GM23338 (cell line): ENCODE results near the gene MAPK14.

ENCODE experiments used
- CREB1 ChIP-seq: fragments of 250-450 bp; sonication (Bioruptor Pico); IDR thresholded peaks from 2 replicates; pipeline ENCODE4 v1.5.0; 2020; ENCODE audit warnings: low read depth, mild to moderate bottlenecking, moderate library complexity
- ETS1 ChIP-seq: IDR thresholded peaks from 2 replicates; pipeline ENCODE4 v1.6.1; 2016; ENCODE audit warnings: antibody characterized with exemption
- EZH2 ChIP-seq: fragments of 200-600 bp; sonication (generic); IDR thresholded peaks from one replicate; pipeline ENCODE4 v1.8.0; 2017; ENCODE audit warnings: antibody characterized with exemption, mild to moderate bottlenecking, low read depth; ENCODE audit not compliant: unreplicated experiment
- EZH2phosphoT487 ChIP-seq: fragments of 200-600 bp; sonication (generic); IDR thresholded peaks from one replicate; pipeline ENCODE4 v1.8.1; 2018; ENCODE audit warnings: antibody characterized with exemption; ENCODE audit not compliant: unreplicated experiment
- JUNB ChIP-seq: IDR thresholded peaks from one replicate; pipeline ENCODE4 v1.6.1; 2016; ENCODE audit warnings: antibody characterized with exemption; ENCODE audit not compliant: unreplicated experiment
- POLR2AphosphoS5 ChIP-seq: IDR thresholded peaks from 2 replicates; pipeline ENCODE4 v1.6.1; 2016; ENCODE audit warnings: antibody characterized with exemption, low read depth
- ZNF462 ChIP-seq: fragments of 250-450 bp; sonication (Bioruptor Pico); IDR thresholded peaks from 2 replicates; pipeline ENCODE4 v1.5.0; 2020; ENCODE audit warnings: mild to moderate bottlenecking, moderate library complexity
- TF ChIP-seq, protein P1 (sequence below), 2 experiments: fragments of 200-600 bp in 1 of 2; sonication (generic) in 1 of 2; conservative IDR thresholded peaks; 2 replicates each; pipeline versions ENCODE4 v1.5.1 to v1.6.1; 2016 to 2017; ENCODE audit warnings: antibody characterized with exemption in 2 of 2, low read depth in 2 of 2, mild to moderate bottlenecking in 2 of 2, moderate library complexity in 1 of 2

- TF ChIP-seq CREB1 (CRISPR knock-in tag) (no peak), EZH2phosphoT487 (no peak), POLR2AphosphoS5 (no peak), EZH2 (no peak), JUNB (no peak), ETS1 (no peak), ZNF462 (CRISPR knock-in tag) (no peak)
- TF ChIP-seq, protein P1, sequence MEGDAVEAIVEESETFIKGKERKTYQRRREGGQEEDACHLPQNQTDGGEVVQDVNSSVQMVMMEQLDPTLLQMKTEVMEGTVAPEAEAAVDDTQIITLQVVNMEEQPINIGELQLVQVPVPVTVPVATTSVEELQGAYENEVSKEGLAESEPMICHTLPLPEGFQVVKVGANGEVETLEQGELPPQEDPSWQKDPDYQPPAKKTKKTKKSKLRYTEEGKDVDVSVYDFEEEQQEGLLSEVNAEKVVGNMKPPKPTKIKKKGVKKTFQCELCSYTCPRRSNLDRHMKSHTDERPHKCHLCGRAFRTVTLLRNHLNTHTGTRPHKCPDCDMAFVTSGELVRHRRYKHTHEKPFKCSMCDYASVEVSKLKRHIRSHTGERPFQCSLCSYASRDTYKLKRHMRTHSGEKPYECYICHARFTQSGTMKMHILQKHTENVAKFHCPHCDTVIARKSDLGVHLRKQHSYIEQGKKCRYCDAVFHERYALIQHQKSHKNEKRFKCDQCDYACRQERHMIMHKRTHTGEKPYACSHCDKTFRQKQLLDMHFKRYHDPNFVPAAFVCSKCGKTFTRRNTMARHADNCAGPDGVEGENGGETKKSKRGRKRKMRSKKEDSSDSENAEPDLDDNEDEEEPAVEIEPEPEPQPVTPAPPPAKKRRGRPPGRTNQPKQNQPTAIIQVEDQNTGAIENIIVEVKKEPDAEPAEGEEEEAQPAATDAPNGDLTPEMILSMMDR (conservative IDR thresholded peaks at IDR 0.05; ENCODE audit: low read depth in 2 of 2), result no peak
Observed at GRCh38 chr6:36101691-36102090, 74.1 kb downstream of the MAPK14 start.
